ENCODE results near the gene C13orf46. TPM values are rescaled to one million over a fixed set of nuclear protein-coding genes. Genes with fewer than 3 reads are reported as not detected.
A peak's percentile ranks its signal among the peaks of the same experiment; 100 is the strongest.

The C13orf46 gene
- total RNA-seq, 1 donor = under 0.01 TPM

- no peak for DNase-seq (ENCODE audit: low read depth)
- no peak overlapping the region for H3K4me3 ChIP-seq (ENCODE audit: low read depth, low read length)
- TF ChIP-seq CTCF (IDR thresholded peaks at IDR 0.05; ENCODE audit: insufficient read depth, low read depth, low read length) = no peak
These were observed 23.2 kb downstream of the C13orf46 start for GRCh38 chr13:113950451-113951245.

- no peak for TF ChIP-seq CTCF (IDR thresholded peaks at IDR 0.05; ENCODE audit: insufficient read depth, low read depth, low read length)
- no peak for DNase-seq (ENCODE audit: low read depth)
- H3K4me3 ChIP-seq (ENCODE audit: low read depth, low read length) = no peak overlapping the region
These were observed 24.3 kb downstream of the C13orf46 start for GRCh38 chr13:113949546-113949945.

- DNase-seq (ENCODE audit: low read depth) = peak; percentile 33
- no peak for TF ChIP-seq CTCF (IDR thresholded peaks at IDR 0.05; ENCODE audit: insufficient read depth, low read depth, low read length)
- no peak overlapping the region for H3K4me3 ChIP-seq (ENCODE audit: low read depth, low read length)
These were observed 25.7 kb downstream of the C13orf46 start for GRCh38 chr13:113948034-113948742.

- no peak overlapping the region for H3K4me3 ChIP-seq (ENCODE audit: low read depth, low read length)
- TF ChIP-seq CTCF (IDR thresholded peaks at IDR 0.05; ENCODE audit: insufficient read depth, low read depth, low read length) = peak; percentile 68
- peak; percentile 67 for DNase-seq (ENCODE audit: low read depth)
These were observed 26.4 kb downstream of the C13orf46 start for GRCh38 chr13:113947311-113948033.

- no peak overlapping the region for H3K4me3 ChIP-seq (ENCODE audit: low read depth, low read length)
- no peak for TF ChIP-seq CTCF (IDR thresholded peaks at IDR 0.05; ENCODE audit: insufficient read depth, low read depth, low read length)
- no peak for DNase-seq (ENCODE audit: low read depth)
These were observed 27.3 kb downstream of the C13orf46 start for GRCh38 chr13:113946409-113947181.

GRCh38 chr13:113945857-113946408, 27.9 kb downstream of the C13orf46 start:
- no peak for TF ChIP-seq CTCF (IDR thresholded peaks at IDR 0.05; ENCODE audit: insufficient read depth, low read depth, low read length)
- no peak for DNase-seq (ENCODE audit: low read depth)
- no peak overlapping the region for H3K4me3 ChIP-seq (ENCODE audit: low read depth, low read length)
